ENCODE results near the gene SLC6A18. TPM values are rescaled to one million over a fixed set of nuclear protein-coding genes. Genes with fewer than 3 reads are reported as not detected.

SLC6A18 gene
- total and polyA plus RNA-seq, 2 of the 13 experiments (the other 11 are each of a cell fraction or from before 2014, with no cell fraction given): not detected

DNA sequence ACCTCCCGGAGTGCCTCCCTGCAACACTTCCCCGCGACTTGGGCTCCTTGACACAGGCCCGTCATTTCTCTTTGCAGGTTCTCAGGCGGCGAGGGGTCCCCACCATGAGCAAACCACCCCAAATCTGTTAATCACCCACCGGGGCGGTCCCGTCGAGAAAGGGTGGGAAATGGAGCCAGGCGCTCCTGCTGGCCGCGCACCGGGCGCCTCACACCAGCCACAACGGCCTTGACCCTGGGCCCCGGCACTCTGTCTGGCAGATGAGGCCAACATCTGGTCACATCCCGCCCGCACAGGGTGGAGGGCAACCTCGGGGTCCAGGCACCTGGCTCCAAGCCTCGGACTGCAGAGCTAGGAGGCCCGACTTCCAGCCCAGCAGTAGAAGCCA is 70.5 kb downstream of the SLC6A18 start (continued):
- 0 out of 2 replicates have a peak, but pooled peaks have one; percentile 41 for TF ChIP-seq ZFP91 (CRISPR knock-in tag; IDR thresholded peaks at IDR 0.05; ENCODE audit: borderline replicate concordance)
- no peak for TF ChIP-seq ZNF441 (CRISPR knock-in tag; IDR thresholded peaks at IDR 0.05; ENCODE audit: borderline replicate concordance)
- no peak for TF ChIP-seq PCBP1 (IDR thresholded peaks at IDR 0.05; ENCODE audit: borderline replicate concordance, low read depth, low read length)
- TF ChIP-seq ZBTB42 (CRISPR knock-in tag; IDR thresholded peaks at IDR 0.05): peak; percentile 85; the same call in 1 of the 2 replicates
- 0 out of 2 replicates have a peak, but pooled peaks have one; percentile 4 for TF ChIP-seq ZNF777 (CRISPR knock-in tag; IDR thresholded peaks at IDR 0.05)
- TF ChIP-seq HNRNPL (IDR thresholded peaks at IDR 0.05; ENCODE audit: low read depth, low read length): no peak
- TF ChIP-seq, protein P1, sequence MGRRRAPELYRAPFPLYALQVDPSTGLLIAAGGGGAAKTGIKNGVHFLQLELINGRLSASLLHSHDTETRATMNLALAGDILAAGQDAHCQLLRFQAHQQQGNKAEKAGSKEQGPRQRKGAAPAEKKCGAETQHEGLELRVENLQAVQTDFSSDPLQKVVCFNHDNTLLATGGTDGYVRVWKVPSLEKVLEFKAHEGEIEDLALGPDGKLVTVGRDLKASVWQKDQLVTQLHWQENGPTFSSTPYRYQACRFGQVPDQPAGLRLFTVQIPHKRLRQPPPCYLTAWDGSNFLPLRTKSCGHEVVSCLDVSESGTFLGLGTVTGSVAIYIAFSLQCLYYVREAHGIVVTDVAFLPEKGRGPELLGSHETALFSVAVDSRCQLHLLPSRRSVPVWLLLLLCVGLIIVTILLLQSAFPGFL (CRISPR knock-in tag; IDR thresholded peaks at IDR 0.05): no peak
- TF ChIP-seq MTA1 (CRISPR knock-in tag; IDR thresholded peaks at IDR 0.05; ENCODE audit: borderline replicate concordance): 0 out of 2 replicates have a peak, but pooled peaks have one; percentile 36
- TF ChIP-seq RBM22 (optimal IDR thresholded peaks at IDR 0.05; ENCODE audit: low read length): no peak
- TF ChIP-seq NR2C2 (CRISPR knock-in tag; IDR thresholded peaks at IDR 0.05; ENCODE audit: borderline replicate concordance): peak; percentile 54; the same call in 1 of the 2 replicates
- no peak for TF ChIP-seq ZSCAN9 (CRISPR knock-in tag; IDR thresholded peaks at IDR 0.05; ENCODE audit: borderline replicate concordance)
- TF ChIP-seq SNAI1 (CRISPR knock-in tag; IDR thresholded peaks at IDR 0.05; ENCODE audit: borderline replicate concordance): no peak
- TF ChIP-seq BORCS8-MEF2B (CRISPR knock-in tag; IDR thresholded peaks at IDR 0.05): no peak
- no peak for TF ChIP-seq ZNF124 (CRISPR knock-in tag; IDR thresholded peaks at IDR 0.05)
- TF ChIP-seq SP2 (CRISPR knock-in tag; IDR thresholded peaks at IDR 0.05): no peak
- TF ChIP-seq, protein P2, sequence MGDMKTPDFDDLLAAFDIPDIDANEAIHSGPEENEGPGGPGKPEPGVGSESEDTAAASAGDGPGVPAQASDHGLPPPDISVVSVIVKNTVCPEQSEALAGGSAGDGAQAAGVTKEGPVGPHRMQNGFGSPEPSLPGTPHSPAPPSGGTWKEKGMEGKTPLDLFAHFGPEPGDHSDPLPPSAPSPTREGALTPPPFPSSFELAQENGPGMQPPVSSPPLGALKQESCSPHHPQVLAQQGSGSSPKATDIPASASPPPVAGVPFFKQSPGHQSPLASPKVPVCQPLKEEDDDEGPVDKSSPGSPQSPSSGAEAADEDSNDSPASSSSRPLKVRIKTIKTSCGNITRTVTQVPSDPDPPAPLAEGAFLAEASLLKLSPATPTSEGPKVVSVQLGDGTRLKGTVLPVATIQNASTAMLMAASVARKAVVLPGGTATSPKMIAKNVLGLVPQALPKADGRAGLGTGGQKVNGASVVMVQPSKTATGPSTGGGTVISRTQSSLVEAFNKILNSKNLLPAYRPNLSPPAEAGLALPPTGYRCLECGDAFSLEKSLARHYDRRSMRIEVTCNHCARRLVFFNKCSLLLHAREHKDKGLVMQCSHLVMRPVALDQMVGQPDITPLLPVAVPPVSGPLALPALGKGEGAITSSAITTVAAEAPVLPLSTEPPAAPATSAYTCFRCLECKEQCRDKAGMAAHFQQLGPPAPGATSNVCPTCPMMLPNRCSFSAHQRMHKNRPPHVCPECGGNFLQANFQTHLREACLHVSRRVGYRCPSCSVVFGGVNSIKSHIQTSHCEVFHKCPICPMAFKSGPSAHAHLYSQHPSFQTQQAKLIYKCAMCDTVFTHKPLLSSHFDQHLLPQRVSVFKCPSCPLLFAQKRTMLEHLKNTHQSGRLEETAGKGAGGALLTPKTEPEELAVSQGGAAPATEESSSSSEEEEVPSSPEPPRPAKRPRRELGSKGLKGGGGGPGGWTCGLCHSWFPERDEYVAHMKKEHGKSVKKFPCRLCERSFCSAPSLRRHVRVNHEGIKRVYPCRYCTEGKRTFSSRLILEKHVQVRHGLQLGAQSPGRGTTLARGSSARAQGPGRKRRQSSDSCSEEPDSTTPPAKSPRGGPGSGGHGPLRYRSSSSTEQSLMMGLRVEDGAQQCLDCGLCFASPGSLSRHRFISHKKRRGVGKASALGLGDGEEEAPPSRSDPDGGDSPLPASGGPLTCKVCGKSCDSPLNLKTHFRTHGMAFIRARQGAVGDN (CRISPR knock-in tag; IDR thresholded peaks at IDR 0.05): peak; percentile 70
- TF ChIP-seq HES4 (CRISPR knock-in tag; IDR thresholded peaks at IDR 0.05; ENCODE audit: borderline replicate concordance): no peak
- no peak for TF ChIP-seq ZNF362 (CRISPR knock-in tag; IDR thresholded peaks at IDR 0.05; ENCODE audit: borderline replicate concordance)
- no peak for TF ChIP-seq PCBP2 (optimal IDR thresholded peaks at IDR 0.05; ENCODE audit: low read depth, low read length, poor library complexity, severe bottlenecking)
- TF ChIP-seq SOX5 (CRISPR knock-in tag; IDR thresholded peaks at IDR 0.05; ENCODE audit: borderline replicate concordance): no peak
- TF ChIP-seq, protein P3, sequence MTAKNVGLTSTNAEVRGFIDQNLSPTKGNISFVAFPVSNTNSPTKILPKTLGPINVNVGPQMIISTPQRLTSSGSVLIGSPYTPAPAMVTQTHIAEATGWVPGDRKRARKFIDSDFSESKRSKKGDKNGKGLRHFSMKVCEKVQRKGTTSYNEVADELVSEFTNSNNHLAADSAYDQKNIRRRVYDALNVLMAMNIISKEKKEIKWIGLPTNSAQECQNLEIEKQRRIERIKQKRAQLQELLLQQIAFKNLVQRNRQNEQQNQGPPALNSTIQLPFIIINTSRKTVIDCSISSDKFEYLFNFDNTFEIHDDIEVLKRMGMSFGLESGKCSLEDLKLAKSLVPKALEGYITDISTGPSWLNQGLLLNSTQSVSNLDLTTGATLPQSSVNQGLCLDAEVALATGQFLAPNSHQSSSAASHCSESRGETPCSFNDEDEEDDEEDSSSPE (CRISPR knock-in tag; IDR thresholded peaks at IDR 0.05): peak; percentile 29; the same call in 1 of the 2 replicates

Measured in HepG2 (cell line).